ENCODE measurements around the gene GRIK3.

GRCh38 chr1:36763771-36764170 lies 270.5 kb downstream of the GRIK3 start:
- TF ChIP-seq CTCF (IDR thresholded peaks at IDR 0.05; ENCODE audit: low read depth, low read length) (no peak), EZH2phosphoT487 (IDR thresholded peaks at IDR 0.05; ENCODE audit: low read depth) (no peak)
